ENCODE results near the gene SLC25A38. TPM values are rescaled to one million over a fixed set of nuclear protein-coding genes. Genes with fewer than 3 reads are reported as not detected.

Gene SLC25A38
- total and polyA plus RNA-seq, 9 of the 15 experiments (the other 6 are each of a cell fraction or from before 2014, with no cell fraction given), result 13.5 to 51.1 (median 30.6) TPM

- TF ChIP-seq FOXO4 (CRISPR knock-in tag; IDR thresholded peaks at IDR 0.05) (no peak), ZNF583 (CRISPR knock-in tag; IDR thresholded peaks at IDR 0.05) (peak; percentile 78; the same call in 1 of the 2 replicates), LCOR (CRISPR knock-in tag; IDR thresholded peaks at IDR 0.05) (peak; percentile 89), ZFX (CRISPR knock-in tag; IDR thresholded peaks at IDR 0.05) (peak; percentile 100), ZBTB33 (CRISPR knock-in tag; IDR thresholded peaks at IDR 0.05) (peak; percentile 87), NR2C1 (IDR thresholded peaks at IDR 0.05) (peak; percentile 50; the same call in 1 of the 2 replicates), NR2C1 (tag; IDR thresholded peaks at IDR 0.05) (peak; percentile 60; the same call in 1 of the 2 replicates), HBP1 (CRISPR knock-in tag; IDR thresholded peaks at IDR 0.05) (peak; percentile 84), U2AF2 (optimal IDR thresholded peaks at IDR 0.05; ENCODE audit: low read depth, low read length) (no peak), WHSC1 (IDR thresholded peaks at IDR 0.05; ENCODE audit: low read length) (no peak), ZNF146 (CRISPR knock-in tag; IDR thresholded peaks at IDR 0.05; ENCODE audit: unreplicated experiment) (no peak), THRB (CRISPR knock-in tag; conservative IDR thresholded peaks at IDR 0.05) (peak; percentile 73; the same call in 1 of the 2 replicates), SLC30A9 (CRISPR knock-in tag; IDR thresholded peaks at IDR 0.05) (no peak), ZBTB26 (CRISPR knock-in tag; IDR thresholded peaks at IDR 0.05) (no peak; the same call in 1 of the 2 replicates), ZKSCAN1 (IDR thresholded peaks at IDR 0.05; ENCODE audit: low read depth, low read length) (peak; percentile 19), TFAP4 (CRISPR knock-in tag; IDR thresholded peaks at IDR 0.05; ENCODE audit: borderline replicate concordance) (peak; percentile 93), ZNF780A (CRISPR knock-in tag; IDR thresholded peaks at IDR 0.05) (no peak), ZNF23 (CRISPR knock-in tag; IDR thresholded peaks at IDR 0.05) (no peak), RFX7 (CRISPR knock-in tag; IDR thresholded peaks at IDR 0.05) (no peak), CC2D1A (IDR thresholded peaks at IDR 0.05) (0 out of 2 replicates have a peak, but pooled peaks have one; percentile 13)
Measured at GRCh38 chr3:39406368-39407258, 23.4 kb downstream of the SLC25A38 start, which contains the start of gene RPSA (continued).

All from K562 (cell line).